HG02852 (cell line): ENCODE measurements around the gene ZNG1B.
"Not testable (repeated sequence)": the region's sequence is repeated elsewhere in the genome, so short reads cannot be mapped to it uniquely, and the experiment has no call there.

ENCODE experiments used
- ATAC-seq: cut with Tn5 transposase; IDR thresholded peaks from one replicate; pipeline ENCODE4 v1.9.1; 2021; ENCODE audit warnings: mild to moderate bottlenecking, moderate library complexity; ENCODE audit not compliant: unreplicated experiment

Gene ZNG1B

GRCh38 chr2:113542529-113542928 is 105.0 kb downstream of the ZNG1B start:
- ATAC-seq = not testable (repeated sequence)
